Measurements from ENCODE around the gene GRK1.

Gene GRK1

DNA sequence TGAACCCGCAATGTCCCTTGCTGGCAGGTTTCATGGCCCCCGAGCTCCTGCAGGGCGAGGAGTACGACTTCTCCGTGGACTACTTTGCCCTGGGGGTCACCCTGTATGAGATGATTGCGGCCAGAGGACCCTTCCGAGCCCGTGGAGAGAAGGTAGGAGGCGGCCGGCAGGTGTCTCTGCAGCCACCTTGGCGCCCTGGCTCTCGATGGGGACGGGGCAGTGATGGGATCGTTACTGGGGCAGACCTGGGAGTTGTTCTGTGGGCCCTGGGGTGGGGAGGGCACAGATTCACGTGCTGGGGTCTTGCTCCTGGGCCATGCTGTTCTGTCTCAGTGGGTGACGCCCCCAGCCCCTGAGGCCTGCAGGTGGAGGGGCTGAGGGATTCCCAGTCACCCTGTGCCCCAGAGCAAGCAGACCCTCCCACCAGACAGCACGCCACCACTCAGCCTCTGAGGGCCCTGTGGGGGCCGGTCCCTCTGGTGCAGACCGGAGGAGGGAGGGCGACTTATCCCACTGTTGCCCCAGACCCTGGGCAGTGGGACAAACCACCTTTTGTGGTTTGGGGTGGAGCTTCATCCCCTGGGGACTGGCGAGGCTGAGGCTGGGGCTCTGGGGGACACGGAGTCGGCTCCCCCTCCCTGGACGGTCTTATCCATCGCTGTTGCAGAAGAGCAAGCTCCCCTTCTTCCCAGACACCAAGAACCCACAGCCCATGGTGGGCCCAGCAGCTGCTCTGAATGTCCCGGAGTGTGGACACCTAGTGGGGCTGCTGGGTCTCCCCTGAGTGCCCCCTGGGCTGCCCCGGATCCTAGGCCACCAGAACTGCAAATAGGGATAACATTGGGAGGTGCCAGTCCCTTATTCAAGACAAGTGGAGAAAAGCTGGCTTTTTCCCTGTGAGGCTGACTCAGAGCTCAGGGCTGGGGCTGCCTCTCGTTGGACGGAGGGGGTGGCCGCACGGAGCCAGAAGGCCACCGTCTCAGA lies 64.5 kb downstream of the GRK1 start:
- DNase-seq = no peak

DNA sequence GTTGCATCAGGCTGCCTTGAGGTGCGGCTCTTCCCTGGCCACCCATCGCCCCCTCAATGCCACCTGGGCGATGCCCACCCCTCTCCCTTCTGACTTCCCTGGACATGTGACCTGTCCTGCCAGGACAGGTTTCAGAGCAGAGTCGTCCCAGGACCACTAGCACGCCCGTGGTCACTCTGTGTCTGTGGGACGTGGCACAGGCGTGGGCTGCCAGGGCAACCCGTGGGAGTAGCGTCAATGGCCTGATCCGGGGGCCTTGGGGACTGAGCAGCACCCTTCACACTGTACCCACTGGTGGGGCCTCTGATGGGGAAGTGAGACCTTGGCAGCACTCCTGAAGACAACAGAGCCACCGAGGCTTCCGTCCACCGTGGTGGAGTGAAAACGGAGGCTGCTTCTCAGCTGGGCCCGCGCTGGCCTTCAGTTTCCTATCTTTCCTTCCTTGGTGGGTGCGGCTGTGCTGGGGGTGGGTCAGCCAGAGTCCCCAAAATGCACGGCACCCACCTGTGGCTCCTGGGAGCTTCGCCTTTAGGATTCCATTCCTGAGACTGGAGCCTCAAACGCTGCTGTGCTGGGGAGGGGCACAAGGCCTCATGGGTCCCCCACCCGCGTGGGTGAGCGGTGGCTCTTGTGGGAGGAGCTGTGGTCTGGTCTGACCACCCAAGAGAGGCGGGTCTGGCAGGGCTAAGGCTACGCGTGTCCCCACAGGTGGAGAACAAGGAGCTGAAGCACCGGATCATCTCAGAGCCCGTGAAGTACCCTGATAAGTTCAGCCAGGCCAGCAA lies 65.3 kb downstream of the GRK1 start:
- DNase-seq = no peak

DNA sequence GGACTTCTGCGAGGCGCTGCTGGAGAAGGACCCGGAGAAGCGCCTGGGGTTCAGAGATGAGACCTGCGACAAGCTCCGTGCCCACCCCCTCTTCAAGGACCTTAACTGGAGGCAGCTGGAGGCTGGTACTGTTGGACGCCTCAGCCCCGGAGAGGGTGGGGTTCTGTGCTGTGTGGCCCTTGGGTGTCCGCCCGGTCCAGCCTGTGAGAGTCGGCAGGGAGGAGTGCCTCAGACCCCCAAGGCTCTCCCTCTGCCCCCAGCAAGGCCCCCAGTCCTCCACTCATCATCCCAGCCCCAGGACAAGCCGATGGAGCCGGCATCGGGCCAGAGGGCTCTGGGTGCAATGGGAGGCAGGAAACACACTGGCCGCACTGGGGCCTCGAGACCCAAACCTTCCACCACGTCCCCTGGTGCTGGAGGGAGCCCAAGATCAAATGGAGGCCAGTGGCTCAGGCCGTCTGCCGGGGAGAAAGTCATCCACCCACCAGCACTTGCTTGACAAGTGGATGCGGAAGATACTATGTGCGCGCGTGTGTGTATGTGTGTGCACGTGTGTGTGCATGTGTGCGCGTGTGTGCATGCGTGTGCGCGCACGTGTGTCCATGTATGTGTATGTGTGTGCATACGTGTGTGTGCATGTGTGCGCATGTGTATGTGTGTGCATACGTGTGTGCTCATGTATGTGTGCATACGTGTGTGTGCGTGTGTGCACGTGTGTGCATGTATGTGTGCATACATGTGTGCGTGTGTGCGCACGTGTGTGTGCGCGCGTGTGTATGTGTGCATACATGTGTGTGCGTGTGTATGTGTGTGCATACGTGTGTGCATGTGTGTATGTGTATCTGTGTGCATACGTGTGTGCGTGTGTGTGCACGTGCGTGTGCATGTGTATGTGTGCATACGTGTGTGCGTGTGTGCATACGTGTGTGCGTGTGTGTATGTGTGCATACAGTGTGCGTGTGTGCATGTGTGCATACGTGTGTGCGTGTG lies 66.2 kb downstream of the GRK1 start:
- DNase-seq = no peak

- DNase-seq = no peak
These were observed 67.2 kb downstream of the GRK1 start for GRCh38 chr13:113734099-113734825.

- no peak for DNase-seq
These were observed 67.8 kb downstream of the GRK1 start for GRCh38 chr13:113734826-113735125.

DNA sequence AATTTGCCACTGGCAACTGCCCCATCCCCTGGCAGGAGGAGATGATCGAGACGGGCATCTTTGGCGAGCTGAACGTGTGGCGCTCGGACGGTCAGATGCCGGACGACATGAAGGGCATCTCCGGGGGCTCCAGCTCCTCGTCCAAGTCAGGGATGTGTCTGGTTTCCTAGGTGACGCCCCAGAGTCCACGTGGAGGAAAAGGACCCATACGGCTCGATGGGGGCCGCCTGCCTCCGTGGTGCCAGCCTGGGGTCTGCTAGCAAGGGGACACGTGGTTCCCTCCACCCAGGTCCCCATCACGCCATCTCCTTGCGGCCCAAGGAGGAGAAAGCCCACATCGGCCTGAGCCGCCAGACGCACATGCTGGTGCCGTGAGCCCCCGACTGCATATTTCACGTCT lies 68.2 kb downstream of the GRK1 start:
- no peak for DNase-seq

DNA sequence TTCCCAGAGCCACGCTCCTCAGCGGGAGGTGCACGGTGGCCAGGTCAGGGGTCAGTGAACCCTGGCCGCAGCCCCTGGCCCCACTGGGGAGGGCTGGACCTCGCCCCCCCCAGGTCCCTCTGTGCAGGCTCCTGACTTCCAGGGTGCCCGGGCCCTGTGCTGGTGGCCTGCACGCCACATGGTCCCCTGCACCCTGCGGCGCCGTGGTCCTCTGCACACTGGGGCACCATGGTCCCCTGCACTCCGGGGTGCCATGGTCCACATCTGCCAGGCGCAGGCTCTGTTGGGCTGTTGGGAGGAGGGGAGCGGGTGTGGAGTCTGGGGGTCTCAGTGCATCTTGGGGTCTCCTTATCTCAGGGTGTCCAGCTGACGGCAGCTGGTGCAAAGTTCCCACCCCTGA lies 68.7 kb downstream of the GRK1 start:
- DNase-seq = no peak

DNA sequence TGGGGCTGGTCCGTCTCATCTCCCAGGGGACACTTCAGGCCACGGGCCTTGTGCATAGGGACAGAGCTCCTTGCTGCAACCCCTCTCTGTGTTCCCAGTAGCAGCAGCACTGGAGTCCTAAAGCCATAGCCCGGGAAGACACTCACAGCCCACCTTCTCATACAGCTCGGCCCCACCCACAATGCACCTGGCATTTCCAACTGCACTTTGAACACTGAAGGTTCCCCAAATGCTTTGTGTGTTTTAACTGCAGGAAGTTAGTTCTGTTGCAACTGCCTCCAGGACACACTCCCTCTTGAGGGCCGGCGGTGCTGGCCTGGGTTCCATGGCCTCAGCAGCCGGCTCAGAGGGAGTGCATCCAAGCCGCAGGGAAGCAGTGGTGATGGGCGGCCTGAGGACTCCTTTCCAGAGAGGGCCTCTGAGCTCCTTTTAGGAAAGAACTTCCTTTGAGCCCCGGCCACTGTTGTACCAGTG lies 69.3 kb downstream of the GRK1 start:
- no peak for DNase-seq

GRCh38 chr13:113737803-113738202 lies 70.8 kb downstream of the GRK1 start:
- no peak for DNase-seq

DNA sequence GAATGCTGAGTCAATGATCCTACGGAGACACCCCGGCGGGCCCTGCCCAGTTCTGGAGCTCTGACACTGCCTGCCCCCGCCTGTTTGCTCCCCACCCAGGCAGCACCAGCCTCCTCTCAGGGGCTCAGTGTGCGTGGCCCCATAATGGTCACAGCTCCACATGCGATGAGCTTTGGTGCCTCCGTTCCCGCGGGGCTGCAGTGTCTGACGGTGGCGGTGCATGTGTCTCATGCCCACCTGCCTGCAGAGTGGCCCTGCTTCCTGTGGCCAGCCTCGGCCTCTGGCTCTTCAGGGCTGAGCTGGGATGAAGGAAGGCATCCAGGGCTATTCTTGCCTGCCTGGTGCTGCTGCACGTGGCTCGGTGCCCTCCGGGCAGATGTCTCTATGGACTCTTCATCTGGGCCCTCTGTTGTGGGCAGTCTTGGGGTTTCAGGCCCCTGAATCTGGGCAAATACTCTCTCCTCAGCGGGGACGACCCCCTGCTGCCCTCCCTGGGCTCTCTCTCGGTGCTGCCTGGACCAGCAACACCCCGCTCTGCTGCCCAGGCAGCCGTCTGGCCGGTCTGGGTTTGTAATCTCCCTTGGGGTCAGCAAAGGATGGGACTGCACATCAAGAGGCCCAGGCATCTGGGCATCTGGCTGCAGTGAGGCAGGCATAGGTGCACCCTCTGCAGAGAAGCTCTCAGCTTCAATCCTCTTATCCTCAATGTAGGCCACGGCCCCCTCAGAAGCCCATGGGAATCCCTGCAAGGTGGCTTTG lies 72.7 kb downstream of the GRK1 start:
- no peak for DNase-seq

DNA sequence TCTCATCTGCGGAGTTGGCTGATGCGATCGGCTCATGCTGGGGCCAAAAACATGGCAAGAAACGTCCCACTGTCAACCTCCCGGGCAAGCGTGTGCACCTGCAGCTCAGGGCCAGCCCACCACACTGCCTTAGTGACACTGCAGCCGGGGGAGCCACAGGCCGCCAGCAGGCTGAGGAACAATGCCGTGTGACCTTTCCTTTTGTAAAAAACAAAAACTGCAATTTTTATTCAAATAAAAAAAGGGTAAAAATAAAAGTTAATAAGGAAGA lies 73.2 kb downstream of the GRK1 start:
- DNase-seq = no peak

- DNase-seq = no peak
These were observed 73.6 kb downstream of the GRK1 start for GRCh38 chr13:113740661-113741060.

DNA sequence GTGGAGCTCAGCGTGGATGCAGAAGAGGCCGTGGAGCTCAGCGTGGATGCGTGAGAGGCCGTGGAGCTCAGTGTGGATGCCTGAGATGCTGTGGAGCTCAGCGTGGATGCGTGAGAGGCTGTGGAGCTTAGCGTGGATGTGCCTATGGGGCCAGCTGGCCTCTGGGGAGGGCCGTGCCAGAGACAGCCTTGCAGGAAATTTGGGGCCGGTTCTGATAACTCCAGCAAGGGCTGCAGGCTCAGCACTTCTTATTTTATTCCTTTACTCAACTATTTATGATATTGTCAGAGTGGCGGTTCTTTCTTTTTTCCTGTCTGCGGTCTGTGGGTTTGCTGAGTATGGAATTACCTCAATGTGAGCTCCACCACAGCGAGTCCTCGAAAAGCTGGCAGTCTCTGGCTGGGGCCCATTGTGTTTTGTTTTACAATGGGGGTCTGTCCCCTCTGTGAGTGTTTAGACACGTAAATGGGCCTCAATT lies 74.2 kb downstream of the GRK1 start:
- DNase-seq = no peak

- DNase-seq = no peak
These were observed 75.0 kb downstream of the GRK1 start for GRCh38 chr13:113742000-113742441.

GRCh38 chr13:113742445-113743120 lies 75.6 kb downstream of the GRK1 start:
- DNase-seq = no peak

- DNase-seq = no peak
These were observed 76.6 kb downstream of the GRK1 start for GRCh38 chr13:113743366-113744195.

GRCh38 chr13:113744197-113745000 lies 77.4 kb downstream of the GRK1 start:
- DNase-seq = no peak

- DNase-seq = no peak
These were observed 78.0 kb downstream of the GRK1 start for GRCh38 chr13:113745059-113745458.

All from stimulated activated CD4-positive, alpha-beta T cell treated with anti-CD3 and anti-CD28 coated beads, Interleukin-4, amount 100 ng/mL, for 4 hours (primary cell).